IMR-90 (cell line): ENCODE data around the gene ZG16B. TPM values are rescaled to one million over a fixed set of nuclear protein-coding genes. Genes with fewer than 3 reads are reported as not detected.

Experiments used
- ATAC-seq: fragments of 200-7000 bp; cut with Tn5 transposase; 2 replicates; pipeline ENCODE4 v1.9.1; 2020; ENCODE audit warnings: low read depth, mild to moderate bottlenecking, moderate library complexity
- BruUV-seq: library from RNA; stranded (reverse); fragments of 400-500 nt; replicated peaks from 2 replicates; lab custom pipeline; 2021; lab: Mats Ljungman, UMichigan
- CTCF ChIA-PET: fragments of 300-600 bp; formaldehyde crosslinking; extraction: SDS; loops from one replicate; lab custom pipeline; 2021; ENCODE audit warnings: antibody characterized with exemption; lab: Yijun Ruan, JAX
- POLR2A ChIA-PET: fragments of 300-600 bp; sonication (Branson Sonifier 250); formaldehyde crosslinking; loops from one replicate; lab custom pipeline; 2022; ENCODE audit warnings: antibody characterized with exemption; ENCODE audit not compliant: unreplicated experiment; lab: Charles Lee
- DNase-seq: peaks from one replicate; pipeline ENCODE4 v3.0.0; 2013
- H2AFZ ChIP-seq: replicated peaks from 2 replicates; pipeline ENCODE3; 2013; ENCODE audit warnings: low read length, mild to moderate bottlenecking; ENCODE audit not compliant: poor library complexity
- H2AK5ac ChIP-seq: 2 replicates; pipeline ENCODE4 v1.6.1; 2013; ENCODE audit warnings: low read depth, low read length, inconsistent platforms
- H2AK9ac ChIP-seq: replicated peaks from 2 replicates; pipeline ENCODE3; 2013; ENCODE audit warnings: mild to moderate bottlenecking, low read depth, low read length, moderate library complexity; ENCODE audit not compliant: poor library complexity
- H2BK120ac ChIP-seq: 2 replicates; pipeline ENCODE4 v1.6.1; 2013; ENCODE audit warnings: low read depth, low read length, inconsistent platforms
- H2BK15ac ChIP-seq: 3 replicates; pipeline ENCODE4 v1.6.1; 2013; ENCODE audit warnings: low read depth, low read length, inconsistent platforms
- H2BK20ac ChIP-seq: 2 replicates; pipeline ENCODE4 v1.6.1; 2013; ENCODE audit warnings: low read depth, mild to moderate bottlenecking, inconsistent platforms, low read length, moderate library complexity
- H2BK5ac ChIP-seq: 2 replicates; pipeline ENCODE4 v1.6.1; 2013; ENCODE audit warnings: mild to moderate bottlenecking, low read depth, low read length, inconsistent platforms; ENCODE audit not compliant: poor library complexity, severe bottlenecking
- H3K14ac ChIP-seq: replicated peaks from 2 replicates; pipeline ENCODE4 v1.6.1; 2013; ENCODE audit warnings: low read depth, low read length, inconsistent platforms
- H3K18ac ChIP-seq: 2 replicates; pipeline ENCODE4 v1.6.1; 2013; ENCODE audit warnings: low read depth, low read length, control low read depth
- H3K23ac ChIP-seq: 2 replicates; pipeline ENCODE4 v1.6.1; 2013; ENCODE audit warnings: low read depth, low read length, inconsistent platforms
- H3K27ac ChIP-seq: 2 replicates; pipeline ENCODE4 v1.5.1; 2013; ENCODE audit warnings: mild to moderate bottlenecking, control low read depth, low read length; ENCODE audit not compliant: insufficient read depth
- H3K27me3 ChIP-seq: 2 replicates; pipeline ENCODE4 v1.6.1; 2013; ENCODE audit warnings: low read length; ENCODE audit not compliant: control insufficient read depth, insufficient read depth
- H3K36me3 ChIP-seq: 2 replicates; pipeline ENCODE4 v1.6.1; 2013; ENCODE audit warnings: low read length, mixed read lengths; ENCODE audit not compliant: control insufficient read depth, insufficient read depth
- H3K4ac ChIP-seq: 2 replicates; pipeline ENCODE4 v1.6.1; 2013; ENCODE audit warnings: low read depth, low read length, inconsistent platforms
- H3K4me1 ChIP-seq: 2 replicates; pipeline ENCODE4 v1.6.1; 2013; ENCODE audit warnings: low read length, mixed read lengths; ENCODE audit not compliant: control insufficient read depth, insufficient read depth
- H3K4me2 ChIP-seq: 2 replicates; pipeline ENCODE4 v1.6.1; 2013; ENCODE audit warnings: low read depth, mild to moderate bottlenecking, control low read depth, low read length, moderate library complexity
- H3K4me3 ChIP-seq: 2 replicates; pipeline ENCODE4 v1.5.1; 2013; ENCODE audit warnings: low read depth, mild to moderate bottlenecking, control low read depth, low read length, moderate library complexity; ENCODE audit not compliant: insufficient read depth
- H3K56ac ChIP-seq: 2 replicates; pipeline ENCODE4 v1.6.1; 2013; ENCODE audit warnings: low read length, inconsistent platforms; ENCODE audit not compliant: insufficient read depth; ENCODE audit errors: extremely low read depth
- H3K79me1 ChIP-seq, 2 experiments: 2 replicates each; pipeline ENCODE4 v1.6.1; 2013; ENCODE audit warnings: low read length in 2 of 2, inconsistent platforms in 1 of 2, low read depth in 1 of 2
- H3K9ac ChIP-seq: 2 replicates; pipeline ENCODE4 v1.6.1; 2013; ENCODE audit warnings: low read depth, low read length, control low read depth
- H3K9me1 ChIP-seq: 2 replicates; pipeline ENCODE4 v1.6.1; 2013; ENCODE audit warnings: low read length, inconsistent platforms; ENCODE audit not compliant: insufficient read depth
- H3K9me3 ChIP-seq: 2 replicates; pipeline ENCODE4 v1.6.1; 2013; ENCODE audit warnings: low read length; ENCODE audit not compliant: control insufficient read depth, insufficient read depth
- H4K20me1 ChIP-seq: 2 replicates; pipeline ENCODE4 v1.6.1; 2013; ENCODE audit warnings: low read length, inconsistent platforms; ENCODE audit not compliant: insufficient read depth
- H4K5ac ChIP-seq: 2 replicates; pipeline ENCODE4 v1.6.1; 2013; ENCODE audit warnings: mild to moderate bottlenecking, low read depth, low read length, control low read depth
- H4K8ac ChIP-seq, 2 experiments: 2 replicates each; pipeline ENCODE4 v1.6.1; 2013; ENCODE audit warnings: low read depth in 2 of 2, low read length in 2 of 2, control low read depth in 1 of 2, inconsistent platforms in 1 of 2
- H4K91ac ChIP-seq: 2 replicates; pipeline ENCODE4 v1.6.1; 2013; ENCODE audit warnings: low read depth, low read length, inconsistent platforms; ENCODE audit not compliant: insufficient read depth
- CHD1 ChIP-seq: IDR thresholded peaks from 2 replicates; pipeline ENCODE4 v1.6.1; 2012; ENCODE audit warnings: low read depth, low read length, improper control_type of control experiment
- RCOR1 ChIP-seq: IDR thresholded peaks from 2 replicates; pipeline ENCODE4 v1.6.1; 2012; ENCODE audit warnings: mild to moderate bottlenecking, low read length, improper control_type of control experiment; ENCODE audit not compliant: insufficient replicate concordance
- RFX5 ChIP-seq: IDR thresholded peaks from 2 replicates; pipeline ENCODE4 v1.8.0; 2012; ENCODE audit warnings: low read depth, mild to moderate bottlenecking, low read length, moderate library complexity
- WGBS, 2 experiments: methylation state at CpG; one replicate each; pipeline versions ENCODE4 v1.1.5 to v1.1.7; 2013; ENCODE audit warnings: missing lambda C conversion rate in 2 of 2; ENCODE audit not compliant: insufficient read length in 1 of 2; ENCODE audit errors: extremely low coverage in 2 of 2; 5-methylcytosine and 5-hydroxymethylcytosine counted together
- dilution Hi-C: fragments of 300-500 bp; cut with HindIII; formaldehyde crosslinking; loops from one replicate; pipeline ENCODE4 v1.14.3; 2018; ENCODE audit warnings: low sequenced_read_pairs; ENCODE audit not compliant: unreplicated experiment
- in situ Hi-C: fragments of 300-500 bp; cut with MboI; formaldehyde crosslinking; loops from 3 replicates; pipeline ENCODE4 v1.14.3; 2019; ENCODE audit warnings: low sequenced_read_pairs, inconsistent platforms, mixed read lengths
- intact Hi-C: fragments of 100-400 bp; cut with micrococcal nuclease; formaldehyde crosslinking; loops from 2 replicates; pipeline ENCODE4 v1.10.0; 2022
- polyA plus RNA-seq, 3 experiments: library from polyadenylated mRNA; depleted of rRNA; stranded (reverse); fragments of >200 nt; gene quantifications; 2 replicates each; pipeline ENCODE4 v1.2.3, GENCODE V29; 2012; ENCODE audit warnings: low replicate concordance in 1 of 3
- total RNA-seq: library from RNA; depleted of rRNA; stranded (reverse); fragments of >200 nt; gene quantifications from 2 replicates; pipeline ENCODE4 v1.2.3, GENCODE V29; 2012

The ZG16B gene
- total and polyA plus RNA-seq, 2 of the 4 experiments (the other 2 are of a cell fraction) = 0.54 to 0.65 TPM

GRCh38 chr16:2786061-2786825, 43.9 kb upstream of the ZG16B start:
- peaks cover 66% of the 10 kb centered on the region for H3K27me3 ChIP-seq
- dilution Hi-C loops = no loop called here
- no peak overlapping the region for H3K4me2 ChIP-seq
- H3K27ac ChIP-seq = no peak overlapping the region
- BruUV-seq = no TSS peak
- H2BK20ac ChIP-seq = no peak overlapping the region
- no peak overlapping the region for H3K23ac ChIP-seq
- no peak overlapping the region for H3K4ac ChIP-seq
- no peak overlapping the region for H2AFZ ChIP-seq
- no peaks in the 10 kb centered on the region for H4K20me1 ChIP-seq
- no peak overlapping the region for H3K9ac ChIP-seq
- POLR2A ChIA-PET = no interaction called here
- H2BK15ac ChIP-seq = no peak overlapping the region
- no peak overlapping the region for H3K4me3 ChIP-seq
- 35% methylated on average over 4 of the region's 15 CpGs; no CpG with 5 or more reads in 1 of the 2 experiments for whole genome bisulfite sequencing, 2 experiments
- H2AK9ac ChIP-seq = no peak overlapping the region
- ATAC-seq = no peak
- H3K56ac ChIP-seq = no peak overlapping the region
- H3K4me1 ChIP-seq = no peaks in the 10 kb centered on the region
- H2AK5ac ChIP-seq = no peak overlapping the region
- H3K18ac ChIP-seq = no peak overlapping the region
- no peak for DNase-seq
- no peak overlapping the region for H4K91ac ChIP-seq
- H4K5ac ChIP-seq = no peak overlapping the region
- in situ Hi-C loops = no loop called here
- no peak overlapping the region for H2BK120ac ChIP-seq
- intact Hi-C loops = no loop called here
- no peaks in the 10 kb centered on the region for H3K79me1 ChIP-seq
- TF ChIP-seq CHD1 (no peak), RFX5 (no peak), RCOR1 (no peak)
- CTCF ChIA-PET = no interaction called here
- no peaks in the 10 kb centered on the region for H3K36me3 ChIP-seq
- H2BK5ac ChIP-seq = no peak overlapping the region
- H3K14ac ChIP-seq = no peak overlapping the region
- no peaks in the 10 kb centered on the region for H3K9me1 ChIP-seq
- H3K9me3 ChIP-seq = no peaks in the 10 kb centered on the region
- no peak overlapping the region for H4K8ac ChIP-seq
